Neural cell (in vitro differentiated cells): Measurements from ENCODE around the gene HDAC10. TPM values are rescaled to one million over a fixed set of nuclear protein-coding genes. Genes with fewer than 3 reads are reported as not detected.

Experiments
- H2AFZ ChIP-seq: fragments of 200-600, 300-800 bp; sonication (generic), shearing (Covaris generic); 2 replicates; pipeline ENCODE4 v1.6.0; 2014; ENCODE audit warnings: low read depth, mild to moderate bottlenecking, antibody characterized with exemption, low read length, moderate library complexity
- H3F3A ChIP-seq: fragments of 200-600 bp; shearing (Covaris generic); 2 replicates; pipeline ENCODE4 v1.6.1; 2016; ENCODE audit warnings: mild to moderate bottlenecking, moderate library complexity, mixed read lengths, antibody characterized with exemption, low read length; ENCODE audit not compliant: insufficient read depth, poor library complexity, severe bottlenecking
- H3K27ac ChIP-seq: fragments of 200-600, 300-800 bp; sonication (generic), shearing (Covaris generic); 2 replicates; pipeline ENCODE4 v1.5.1; 2014; ENCODE audit warnings: mild to moderate bottlenecking, low read length, moderate library complexity
- H3K27me3 ChIP-seq: fragments of 300-800, 200-600 bp; sonication (generic), shearing (Covaris generic); 2 replicates; pipeline ENCODE4 v1.6.0; 2014; ENCODE audit warnings: mild to moderate bottlenecking, low read depth, low read length, moderate library complexity; ENCODE audit not compliant: insufficient read depth
- H3K36me3 ChIP-seq: fragments of 300-800, 200-600 bp; sonication (generic), shearing (Covaris generic); 2 replicates; pipeline ENCODE4 v1.5.1; 2014; ENCODE audit warnings: mild to moderate bottlenecking, antibody characterized with exemption, low read length, moderate library complexity; ENCODE audit not compliant: insufficient read depth
- H3K4me2 ChIP-seq: fragments of 300-800, 200-600 bp; sonication (generic), shearing (Covaris generic); 2 replicates; pipeline ENCODE4 v1.6.0; 2014; ENCODE audit warnings: mild to moderate bottlenecking, low read length
- H3K4me3 ChIP-seq: fragments of 300-800, 200-600 bp; sonication (generic), shearing (Covaris generic); 2 replicates; pipeline ENCODE4 v1.5.1; 2014; ENCODE audit warnings: mild to moderate bottlenecking, low read length, moderate library complexity
- H3K79me2 ChIP-seq: fragments of 200-600 bp; shearing (Covaris generic); replicated peaks from 2 replicates; pipeline ENCODE4 v1.6.0; 2014; ENCODE audit warnings: mild to moderate bottlenecking, low read length, moderate library complexity; ENCODE audit not compliant: insufficient read depth
- H3K9ac ChIP-seq: fragments of 300-800, 200-600 bp; sonication (generic), shearing (Covaris generic); 2 replicates; pipeline ENCODE4 v1.6.1; 2016; ENCODE audit warnings: mild to moderate bottlenecking, low read length, mixed read lengths
- H3K9me2 ChIP-seq: fragments of 200-600 bp; shearing (Covaris generic); 2 replicates; pipeline ENCODE4 v1.6.1; 2016; ENCODE audit warnings: mild to moderate bottlenecking, low read length, mixed read lengths; ENCODE audit not compliant: insufficient read depth
- H3K9me3 ChIP-seq: fragments of 200-600, 300-800 bp; sonication (generic), shearing (Covaris generic); 2 replicates; pipeline ENCODE4 v1.6.1; 2016; ENCODE audit warnings: mild to moderate bottlenecking, mixed run types, low read length, moderate library complexity, mixed read lengths
- H4K20me1 ChIP-seq: fragments of 200-600 bp; shearing (Covaris generic); 2 replicates; pipeline ENCODE4 v1.6.1; 2016; ENCODE audit warnings: mild to moderate bottlenecking, mixed run types; ENCODE audit not compliant: insufficient read depth
- EP300 ChIP-seq: fragments of 450-650 bp; conservative IDR thresholded peaks from 2 replicates; pipeline ENCODE4 v1.6.1; 2014; ENCODE audit warnings: antibody characterized with exemption, mild to moderate bottlenecking, moderate library complexity; ENCODE audit not compliant: poor library complexity, severe bottlenecking
- EZH2 ChIP-seq: fragments of 200-600, 300-800 bp; shearing (Covaris generic), sonication (generic); IDR thresholded peaks from 2 replicates; pipeline ENCODE4 v1.6.1; 2014; ENCODE audit warnings: antibody characterized with exemption, low read length, borderline replicate concordance, mild to moderate bottlenecking; ENCODE audit not compliant: insufficient read depth, poor library complexity, severe bottlenecking
- MXI1 ChIP-seq: fragments of 450-650 bp; conservative IDR thresholded peaks from 2 replicates; pipeline ENCODE4 v1.6.1; 2014; ENCODE audit warnings: antibody characterized with exemption, mild to moderate bottlenecking; ENCODE audit not compliant: poor library complexity, severe bottlenecking
- RAD21 ChIP-seq: fragments of 450-650 bp; conservative IDR thresholded peaks from 2 replicates; pipeline ENCODE4 v1.6.1; 2014; ENCODE audit warnings: antibody characterized with exemption, mild to moderate bottlenecking, moderate library complexity
- TAF1 ChIP-seq: IDR thresholded peaks from 2 replicates; pipeline ENCODE4 v1.6.1; 2012; ENCODE audit warnings: low read depth
- polyA plus RNA-seq: library from polyadenylated mRNA; depleted of rRNA; stranded (reverse); fragments of >200 nt; gene quantifications from 2 replicates; pipeline ENCODE4 v1.2.3, GENCODE V29; 2014

The HDAC10 gene
- polyA plus RNA-seq, 1 donor from 2014 or later, result 39.1 TPM

GRCh38 chr22:50204571-50204970 lies 46.5 kb downstream of the HDAC10 start:
- H4K20me1 ChIP-seq, result peaks cover 3% of the 10 kb centered on the region
- no peaks in the 10 kb centered on the region for H3K27me3 ChIP-seq
- H3K4me3 ChIP-seq, result no peak overlapping the region
- H3K36me3 ChIP-seq, result peaks cover 11% of the 10 kb centered on the region
- no peaks in the 10 kb centered on the region for H3K9me2 ChIP-seq
- H3K9me3 ChIP-seq, result no peaks in the 10 kb centered on the region
- no peak overlapping the region for H3K4me2 ChIP-seq
- H3K27ac ChIP-seq, result no peak overlapping the region
- no peak overlapping the region for H3K9ac ChIP-seq
- TF ChIP-seq EZH2, result no peak
- H3K79me2 ChIP-seq, result peaks cover 20% of the 10 kb centered on the region
- H2AFZ ChIP-seq, result no peak overlapping the region
- H3F3A ChIP-seq, result no peaks in the 10 kb centered on the region

- H3K27ac ChIP-seq, result no peak overlapping the region
- H3K27me3 ChIP-seq, result no peaks in the 10 kb centered on the region
- peaks cover 20% of the 10 kb centered on the region for H3K79me2 ChIP-seq
- no peak overlapping the region for H3K9ac ChIP-seq
- H3K4me2 ChIP-seq, result no peak overlapping the region
- H2AFZ ChIP-seq, result no peak overlapping the region
- H3K36me3 ChIP-seq, result peaks cover 11% of the 10 kb centered on the region
- H3K4me3 ChIP-seq, result no peak overlapping the region
- H3F3A ChIP-seq, result no peaks in the 10 kb centered on the region
- TF ChIP-seq MXI1 (no peak), EP300 (no peak), RAD21 (no peak)
- H3K9me2 ChIP-seq, result no peaks in the 10 kb centered on the region
- H4K20me1 ChIP-seq, result peaks cover 3% of the 10 kb centered on the region
- H3K9me3 ChIP-seq, result no peaks in the 10 kb centered on the region
Measured at GRCh38 chr22:50203288-50203687, 47.8 kb downstream of the HDAC10 start.

- Histone ChIP-seq H3F3A (no peaks in the 10 kb centered on the region), H3K4me3 (peak overlapping the region; percentile 86), H3K79me2 (peaks cover 20% of the 10 kb centered on the region), H2AFZ (no peak overlapping the region), H3K36me3 (peaks cover 11% of the 10 kb centered on the region), H3K9me2 (no peaks in the 10 kb centered on the region), H3K27me3 (no peaks in the 10 kb centered on the region), H3K27ac (no peak overlapping the region), H4K20me1 (peaks cover 3% of the 10 kb centered on the region), H3K9ac (peak overlapping the region; percentile 81), H3K9me3 (no peaks in the 10 kb centered on the region), H3K4me2 (peak overlapping the region; percentile 94)
- no peak for TF ChIP-seq MXI1
Measured at GRCh38 chr22:50202130-50202666, 48.9 kb downstream of the HDAC10 start.

GRCh38 chr22:50201191-50202129 lies 49.6 kb downstream of the HDAC10 start:
- Histone ChIP-seq H3K4me2 (peak overlapping the region; percentile 94), H3K27me3 (no peaks in the 10 kb centered on the region), H3K79me2 (peaks cover 20% of the 10 kb centered on the region), H3K27ac (no peak overlapping the region), H2AFZ (no peak overlapping the region), H3K9me3 (no peaks in the 10 kb centered on the region), H3K9me2 (no peaks in the 10 kb centered on the region), H3F3A (no peaks in the 10 kb centered on the region), H3K9ac (peak overlapping the region; percentile 81), H3K36me3 (peaks cover 11% of the 10 kb centered on the region), H4K20me1 (peaks cover 3% of the 10 kb centered on the region), H3K4me3 (peak overlapping the region; percentile 86)
- TF ChIP-seq MXI1 (peak; percentile 77), TAF1 (no peak), RAD21 (no peak)
